ENCODE data around the gene IL1R1. TPM values are rescaled to one million over a fixed set of nuclear protein-coding genes. Genes with fewer than 3 reads are reported as not detected.

Gene IL1R1
- total and polyA plus RNA-seq, 10 of the 15 experiments (the other 5 are each of a cell fraction or from before 2014, with no cell fraction given) = 0.17 to 13.2 (median 0.53) TPM

- no peaks in the 10 kb centered on the region for H3K79me2 ChIP-seq (ENCODE audit: control insufficient read depth, insufficient read depth, low read length)
- no peaks in the 10 kb centered on the region for H3K36me3 ChIP-seq (ENCODE audit: control insufficient read depth in 2 of 2, insufficient read depth in 2 of 2, low read length in 1 of 2)
- no peak overlapping the region for H3K4me3 ChIP-seq
- RAD21 ChIA-PET (ENCODE audit: unreplicated experiment) = interaction anchor here (1.2 to 9.0 kb wide), 4 partner anchors 14 to 128 kb away, joined by 3 to 115 read pairs (median 18); no protein-coding TSS in a partner anchor
- no peaks in the 10 kb centered on the region for H3K27me3 ChIP-seq (replicated peaks in 1 of 2; ENCODE audit: control insufficient read depth in 2 of 2, insufficient read depth in 2 of 2, low read length in 1 of 2)
- WGBS (ENCODE audit: insufficient coverage, insufficient replicate concordance, low lambda C conversion rate, missing lambda C conversion rate) = 13% methylated on average over 1 of the region's 1 CpG
- FAIRE-seq (no peak), ATAC-seq (no peak), DNase-seq (ENCODE audit: low read depth, low spot score) (no peak)
- in situ Hi-C loops (cut with MboI) (no loop called here), intact Hi-C loops (cut with micrococcal nuclease; ENCODE audit: unreplicated experiment) (loop anchor here (10.0 kb wide), 1 partner anchor 253 kb away; no protein-coding TSS in a partner anchor)
- POLR2A ChIA-PET = no interaction called here
- BruUV-seq (replicated peaks) = no TSS peak
- H3K4me1 ChIP-seq (ENCODE audit: control insufficient read depth, insufficient read depth, low read length) = peaks cover 14% of the 10 kb centered on the region
- no peak overlapping the region for H3K4me2 ChIP-seq (ENCODE audit: control insufficient read depth, insufficient read depth)
- no peak overlapping the region for H2AFZ ChIP-seq (ENCODE audit: control insufficient read depth, low read depth, low read length)
- H3K9me3 ChIP-seq (replicated peaks; ENCODE audit: control insufficient read depth, insufficient read depth, low read length) = no peaks in the 10 kb centered on the region; the same call in 2 of the 3 replicates
- CTCF ChIA-PET = interaction anchor here (1.0 to 3.1 kb wide), 3 partner anchors 26 to 128 kb away, joined by 3 to 11 read pairs (median 8); no protein-coding TSS in a partner anchor
- H3K9ac ChIP-seq (ENCODE audit: control insufficient read depth, insufficient read depth, low read length) = no peak overlapping the region
- SMC1A ChIA-PET (ENCODE audit: uncharacterized antibody, unreplicated experiment) = interaction anchor here (1.0 to 2.8 kb wide), 6 partner anchors 26 to 128 kb away, joined by 3 to 11 read pairs (median 4); no protein-coding TSS in a partner anchor
- no peaks in the 10 kb centered on the region for H4K20me1 ChIP-seq (ENCODE audit: control insufficient read depth, insufficient read depth)
- no peak overlapping the region for H3K27ac ChIP-seq (ENCODE audit: control insufficient read depth, insufficient read depth)
- TF ChIP-seq ZNF622 (IDR thresholded peaks at IDR 0.05) (no peak), CEBPB (IDR thresholded peaks at IDR 0.05; ENCODE audit: borderline replicate concordance in 1 of 2, low read depth in 2 of 2, low read length in 2 of 2) (no peak), BCLAF1 (IDR thresholded peaks at IDR 0.05) (no peak), WRNIP1 (IDR thresholded peaks at IDR 0.05; ENCODE audit: borderline replicate concordance, low read depth, low read length) (no peak), BACH1 (IDR thresholded peaks at IDR 0.05; ENCODE audit: borderline replicate concordance) (no peak), NR2F1 (conservative IDR thresholded peaks at IDR 0.05) (no peak), MTA3 (IDR thresholded peaks at IDR 0.05; ENCODE audit: borderline replicate concordance, low read length) (no peak)
Observed at GRCh38 chr2:102112271-102112670, 30.3 kb upstream of the IL1R1 start.
